ENCODE results near the gene PLEKHB2.
A peak's percentile ranks its signal among the peaks of the same experiment; 100 is the strongest.
"Not testable (repeated sequence)": the region's sequence is repeated elsewhere in the genome, so short reads cannot be mapped to it uniquely, and the experiment has no call there.

PLEKHB2 gene

DNA sequence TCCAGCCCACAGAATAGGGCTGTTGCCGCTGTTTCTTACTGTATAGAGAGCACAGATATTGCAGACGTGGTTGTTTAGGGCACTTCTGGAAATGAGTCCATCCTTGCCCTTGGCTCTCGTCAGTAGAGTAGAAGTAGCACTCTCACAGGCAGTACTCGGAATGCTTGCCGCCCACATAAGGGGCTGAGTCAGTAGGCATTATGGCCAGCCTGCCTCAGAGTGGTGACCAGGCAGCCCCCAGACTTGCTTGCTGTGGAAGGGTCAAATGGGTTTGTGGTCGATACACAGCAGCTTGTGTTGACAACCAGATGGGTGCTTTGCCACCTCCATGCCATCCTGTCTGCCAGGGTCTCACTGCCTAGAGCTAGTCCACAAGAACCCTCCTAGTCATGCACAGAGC, 38.7 kb downstream of the PLEKHB2 start:
- no peak for DNase-seq (ENCODE audit: low read depth, low spot score)

DNA sequence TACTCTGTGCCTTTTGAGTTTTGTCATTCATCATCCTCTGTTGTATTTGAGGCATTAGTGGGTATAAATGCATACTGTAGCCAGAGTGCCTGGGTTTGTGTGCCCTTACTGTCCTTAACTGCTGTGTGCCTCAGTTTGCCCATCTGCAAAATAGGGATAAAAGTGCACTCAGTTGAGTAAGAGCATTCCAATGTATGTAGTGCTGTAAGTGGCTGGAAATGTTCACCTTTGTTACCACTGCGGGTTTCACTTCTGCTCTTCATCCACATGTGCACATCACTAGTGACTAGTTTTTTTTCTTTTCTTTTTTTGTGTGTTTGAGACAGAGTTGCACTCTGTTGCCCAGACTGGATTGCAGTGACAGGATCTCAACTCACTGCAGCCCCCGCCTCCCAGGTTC, 39.9 kb downstream of the PLEKHB2 start:
- no peak for DNase-seq (ENCODE audit: low read depth, low spot score)

- no peak for DNase-seq (ENCODE audit: low read depth, low spot score)
These were observed 41.1 kb downstream of the PLEKHB2 start for GRCh38 chr2:131146231-131146630.

DNA sequence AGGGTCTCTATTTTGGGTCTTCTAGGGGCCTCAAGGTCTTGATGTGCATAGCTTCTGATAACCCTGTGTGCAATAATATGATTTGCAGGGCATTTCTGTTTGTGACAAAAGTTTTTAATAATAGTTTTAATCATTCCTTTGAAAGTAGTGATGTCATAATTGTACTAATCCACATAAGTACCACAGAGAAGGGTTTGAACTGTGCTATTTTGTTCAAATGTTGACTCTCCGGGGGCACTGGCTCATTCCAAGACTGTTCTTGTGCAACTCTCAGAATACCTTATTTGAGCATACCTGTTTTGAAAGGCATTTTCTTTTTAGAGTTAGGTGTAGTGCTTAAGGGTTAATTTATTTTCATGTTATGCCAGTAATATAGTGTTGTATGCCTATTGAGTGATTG, 41.6 kb downstream of the PLEKHB2 start:
- no peak for DNase-seq (ENCODE audit: low read depth, low spot score)

DNA sequence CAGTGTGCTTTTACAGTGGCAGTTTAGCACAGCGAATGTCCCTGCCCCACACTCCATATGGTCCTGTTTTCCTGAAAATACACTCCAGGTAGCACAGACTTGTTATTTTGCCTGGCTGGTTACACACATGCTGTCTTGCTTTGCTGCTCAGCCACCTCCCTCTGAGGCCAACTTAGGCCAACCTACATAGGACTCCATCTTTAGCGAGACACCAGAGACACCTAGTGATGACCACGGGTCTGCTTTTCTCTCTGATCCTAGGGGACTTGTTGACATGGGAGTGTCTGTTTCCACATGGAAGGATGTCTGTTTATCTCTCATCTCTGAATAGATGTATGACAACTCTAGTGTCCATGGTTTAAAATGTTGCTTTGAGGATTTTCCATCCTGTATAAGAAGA, 43.3 kb downstream of the PLEKHB2 start:
- no peak for DNase-seq (ENCODE audit: low read depth, low spot score)

DNA sequence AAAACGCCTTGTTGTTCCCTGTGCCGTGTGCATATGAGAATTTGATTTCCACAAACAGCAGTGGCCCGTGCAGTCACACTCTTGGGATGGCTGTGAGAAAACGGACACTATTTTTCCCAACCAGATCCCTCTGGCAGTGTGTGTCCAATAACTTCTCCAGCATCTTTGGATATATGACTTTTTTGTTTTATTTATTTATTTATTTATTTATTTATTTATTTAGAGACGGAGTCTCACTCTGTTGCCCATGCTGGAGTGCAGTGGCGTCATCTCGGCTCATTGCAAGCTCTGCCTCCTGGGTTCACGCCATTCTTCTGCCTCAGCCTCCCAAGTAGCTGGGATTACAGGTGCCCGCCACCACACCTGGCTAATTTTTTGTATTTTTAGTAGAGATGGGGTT, 45.0 kb downstream of the PLEKHB2 start:
- DNase-seq (ENCODE audit: low read depth, low spot score): not testable (repeated sequence)

- no peak for DNase-seq (ENCODE audit: low read depth, low spot score)
These were observed 46.3 kb downstream of the PLEKHB2 start for GRCh38 chr2:131151398-131151797.

GRCh38 chr2:131152074-131152473, 46.9 kb downstream of the PLEKHB2 start:
- no peak for DNase-seq (ENCODE audit: low read depth, low spot score)

DNA sequence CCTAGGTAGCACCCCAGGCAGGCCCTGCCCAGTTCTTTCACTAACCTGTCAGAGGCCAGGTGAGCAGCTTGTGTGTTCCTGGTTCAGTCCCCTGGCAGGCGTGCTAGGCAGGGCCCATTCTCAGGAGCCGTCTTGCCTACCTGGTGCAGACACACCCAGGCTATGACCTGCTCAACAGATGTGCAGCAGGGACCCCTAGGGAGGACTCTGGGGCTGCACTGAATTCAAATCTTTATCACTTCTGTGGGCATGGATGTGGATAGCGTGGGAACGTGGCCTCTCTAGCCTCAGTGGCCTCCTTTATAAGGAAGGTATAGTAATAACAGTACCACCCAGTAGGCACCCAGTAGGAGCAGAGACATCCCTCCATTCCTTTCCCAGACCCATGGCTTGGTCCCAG, 48.4 kb downstream of the PLEKHB2 start:
- no peak for DNase-seq (ENCODE audit: low read depth, low spot score)

- DNase-seq (ENCODE audit: low read depth, low spot score): peak; percentile 85
These were observed 49.0 kb downstream of the PLEKHB2 start for GRCh38 chr2:131154071-131154531.

DNA sequence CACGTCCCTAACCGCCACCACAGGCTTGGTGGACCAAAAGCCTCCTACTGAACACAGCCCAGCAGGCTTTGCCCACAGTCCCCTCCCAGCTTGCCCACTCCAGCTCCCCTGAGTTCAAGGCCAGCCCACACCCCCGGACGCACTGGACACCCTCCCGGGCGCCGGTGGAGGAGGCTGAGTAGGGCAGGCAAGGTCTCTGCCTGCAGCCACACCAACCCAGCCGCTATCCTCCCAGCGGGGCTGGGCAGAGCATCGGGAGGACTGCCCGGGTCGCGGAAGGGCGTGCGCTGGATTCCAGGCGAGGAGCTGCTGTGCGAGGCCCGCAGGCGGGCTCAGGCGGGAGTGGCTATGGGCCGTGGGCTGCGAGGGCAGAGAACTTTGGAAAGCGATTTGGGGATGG, 49.5 kb downstream of the PLEKHB2 start:
- no peak for DNase-seq (ENCODE audit: low read depth, low spot score)

DNA sequence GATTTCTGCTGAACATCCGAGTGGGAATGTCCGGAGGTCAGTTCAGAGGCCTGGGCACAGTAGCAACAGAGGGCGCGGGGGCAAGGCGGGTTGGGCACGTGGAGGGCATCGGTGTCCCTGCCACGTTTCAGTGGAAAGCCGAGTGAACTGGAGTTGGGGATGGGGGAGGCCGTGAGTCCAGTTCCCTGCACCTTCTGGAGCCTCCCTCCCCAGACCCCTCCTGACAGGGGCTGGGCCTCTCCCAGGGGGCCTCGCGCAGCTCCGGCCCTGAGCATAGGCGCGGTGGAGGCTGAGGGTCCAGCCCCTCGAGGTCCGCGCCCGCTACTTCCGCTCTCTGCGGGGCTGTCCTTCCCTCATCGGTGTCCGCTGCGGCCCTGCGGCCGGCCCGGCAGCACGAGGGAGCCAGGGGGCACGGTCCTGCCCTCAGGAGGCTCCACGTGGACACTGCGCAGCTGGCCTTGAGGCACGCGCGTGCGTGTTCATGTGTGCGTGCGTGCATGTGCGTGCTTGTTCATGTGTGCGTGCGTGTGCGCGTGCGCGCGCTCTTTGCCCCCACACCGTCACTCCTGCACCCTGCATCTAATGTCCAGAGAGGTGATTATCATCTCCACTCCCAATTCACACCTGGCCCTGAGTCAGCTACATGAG, 50.2 kb downstream of the PLEKHB2 start:
- DNase-seq (ENCODE audit: low read depth, low spot score): no peak

GRCh38 chr2:131156452-131157149, 51.5 kb downstream of the PLEKHB2 start:
- no peak for DNase-seq (ENCODE audit: low read depth, low spot score)

- not testable (repeated sequence) for DNase-seq (ENCODE audit: low read depth, low spot score)
These were observed 60.4 kb downstream of the PLEKHB2 start for GRCh38 chr2:131165562-131165961.

- DNase-seq (ENCODE audit: low read depth, low spot score): no peak
These were observed 63.4 kb downstream of the PLEKHB2 start for GRCh38 chr2:131168538-131168937.

GRCh38 chr2:131178050-131178449, 72.9 kb downstream of the PLEKHB2 start:
- DNase-seq (ENCODE audit: low read depth, low spot score): not testable (repeated sequence)

DNA sequence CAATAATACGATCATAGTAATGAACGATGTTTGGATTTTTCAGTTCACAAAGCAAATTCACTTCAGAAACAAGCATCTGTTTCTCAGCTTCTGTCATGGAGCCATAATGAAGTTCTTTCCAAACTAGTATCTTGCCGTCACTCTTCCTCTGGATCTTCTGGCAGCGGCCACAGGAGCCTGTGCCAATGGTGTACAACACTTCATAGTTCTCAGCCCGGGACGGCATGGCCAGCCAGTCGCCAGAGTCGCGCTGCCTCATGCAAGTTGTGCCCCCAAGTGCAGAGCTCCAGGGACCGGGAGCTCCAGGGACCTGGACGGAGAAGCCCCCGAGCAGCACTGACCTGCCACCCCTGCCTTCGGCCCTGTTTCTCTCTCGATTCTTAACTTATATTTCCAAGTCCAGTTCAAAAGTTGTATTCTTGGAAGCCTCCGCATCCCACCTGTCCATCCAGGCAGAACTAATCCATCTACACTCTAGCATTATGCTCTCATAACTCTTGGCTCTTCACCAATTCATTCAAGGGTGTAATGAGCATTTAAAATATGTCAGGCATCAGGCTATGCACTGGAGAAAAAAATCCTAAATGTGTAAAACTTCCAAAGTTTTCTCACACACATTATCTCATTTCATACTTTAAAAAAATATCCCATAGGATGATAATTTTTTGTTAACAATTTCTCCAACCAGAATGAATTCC, 73.7 kb downstream of the PLEKHB2 start:
- not testable (repeated sequence) for DNase-seq (ENCODE audit: low read depth, low spot score)

DNA sequence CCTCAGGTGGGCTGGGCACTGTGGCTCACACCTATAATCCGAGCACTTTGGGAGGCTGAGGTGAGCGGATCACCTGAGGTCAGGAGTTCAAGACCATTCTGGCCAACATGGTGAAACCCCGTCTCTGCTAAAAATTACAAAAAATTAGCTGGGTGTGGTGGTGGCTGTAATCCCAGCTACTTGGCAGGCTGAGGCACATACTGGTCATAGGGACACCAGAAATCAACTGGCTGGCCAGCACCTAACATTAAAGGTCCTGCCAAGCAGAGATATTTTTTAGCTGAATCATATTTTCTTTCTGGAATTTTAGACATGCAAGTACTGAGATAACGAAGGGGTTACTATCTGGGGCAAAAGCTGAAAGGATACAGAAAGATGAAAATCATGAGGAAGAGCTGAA, 76.3 kb downstream of the PLEKHB2 start:
- DNase-seq (ENCODE audit: low read depth, low spot score): peak; percentile 15

DNA sequence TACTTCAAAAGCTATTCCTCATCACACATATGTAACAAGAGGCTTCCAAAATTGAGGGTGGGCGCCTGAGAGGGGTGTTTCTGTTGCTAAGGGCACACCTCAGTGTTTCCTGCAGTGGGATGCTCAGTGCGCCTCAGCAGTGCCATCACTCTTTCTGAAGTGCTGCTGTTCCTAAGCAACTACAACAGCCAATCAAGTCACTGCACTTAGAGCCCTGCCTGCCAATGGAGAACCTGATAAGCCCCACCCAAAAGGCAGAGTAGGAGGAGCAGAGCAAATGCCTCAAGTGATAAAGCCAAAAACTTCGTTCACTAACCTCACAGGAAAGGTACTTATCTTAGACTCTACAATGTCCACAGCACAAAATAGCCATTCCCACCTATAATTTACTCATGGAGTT, 88.3 kb downstream of the PLEKHB2 start:
- DNase-seq (ENCODE audit: low read depth, low spot score): not testable (repeated sequence)

GRCh38 chr2:131196186-131196585, 91.0 kb downstream of the PLEKHB2 start:
- not testable (repeated sequence) for DNase-seq (ENCODE audit: low read depth, low spot score)
